SK-N-SH (cell line): ENCODE data around the gene SUFU.

Experiments used
- CTCF ChIP-seq: fragments of 200-600 bp; sonication (generic); IDR thresholded peaks from 2 replicates; pipeline ENCODE4 v1.6.1; 2017; ENCODE audit warnings: antibody characterized with exemption, mild to moderate bottlenecking, moderate library complexity
- EP300 ChIP-seq, 2 experiments: IDR thresholded peaks; 2 replicates each; pipeline versions ENCODE4 v1.4.0 to v1.6.1; 2012; ENCODE audit warnings: borderline replicate concordance in 1 of 2, low read depth in 1 of 2, low read length in 1 of 2
- FOXM1 ChIP-seq: IDR thresholded peaks from 2 replicates; pipeline ENCODE4 v1.4.0; 2012; ENCODE audit warnings: low read depth, mild to moderate bottlenecking
- REST ChIP-seq: IDR thresholded peaks from 2 replicates; pipeline ENCODE4 v1.6.1; 2012; ENCODE audit warnings: mild to moderate bottlenecking, low read depth, low read length, moderate library complexity
- YY1 ChIP-seq: IDR thresholded peaks from 2 replicates; pipeline ENCODE4 v1.4.0; 2012; ENCODE audit warnings: low read depth, mild to moderate bottlenecking

DNA sequence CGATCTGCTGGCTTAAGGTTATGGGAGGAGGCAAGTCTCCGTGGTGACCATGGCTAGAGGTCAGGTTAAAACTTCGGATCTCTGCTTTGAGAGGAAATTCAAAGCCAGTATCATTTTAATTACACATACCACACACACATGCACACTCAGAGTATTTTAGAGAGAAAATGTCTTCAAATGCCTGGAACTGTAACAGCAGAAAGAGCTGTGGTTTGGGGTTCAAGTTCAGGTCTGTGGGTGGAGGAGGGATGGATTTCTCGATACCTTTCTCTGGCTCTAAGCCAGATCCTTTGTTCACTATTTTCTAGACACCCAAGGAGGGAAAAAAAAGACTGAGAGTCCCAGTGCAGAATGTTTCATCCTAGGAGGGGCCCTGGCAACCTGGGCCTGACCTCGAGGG is 177.9 kb downstream of the SUFU start:
- TF ChIP-seq FOXM1, result no peak
- no peak for TF ChIP-seq EP300 (IDR thresholded peaks at IDR 0.05; ENCODE audit: borderline replicate concordance in 1 of 2, low read depth in 1 of 2, low read length in 1 of 2)
- TF ChIP-seq REST, result no peak
- TF ChIP-seq CTCF, result no peak
- no peak for TF ChIP-seq YY1
